H1 (cell line): ENCODE results near the gene TMPRSS3. TPM values are rescaled to one million over a fixed set of nuclear protein-coding genes. Genes with fewer than 3 reads are reported as not detected.
A peak's percentile ranks its signal among the peaks of the same experiment; 100 is the strongest.

Experiments used
- CTCF ChIA-PET: fragments of 300-600 bp; sonication (Branson Sonifier 250); formaldehyde crosslinking; loops from one replicate; lab custom pipeline; 2021; ENCODE audit not compliant: partially characterized antibody; lab: Charles Lee
- POLR2A ChIA-PET: fragments of 300-600 bp; sonication (Branson Sonifier 250); formaldehyde crosslinking; loops from one replicate; lab custom pipeline; 2021; ENCODE audit warnings: inconsistent platforms; ENCODE audit not compliant: partially characterized antibody; lab: Charles Lee
- DNase-seq, 2 experiments: peaks; one replicate each; pipeline versions ENCODE4 v3.0.0 to v3.0.0-alpha.2; 2010 to 2022; ENCODE audit warnings: low spot score in 2 of 2, low read depth in 1 of 2, mixed read lengths in 1 of 2
- FAIRE-seq: peaks from 2 replicates; lab custom pipeline; 2011; peaks lifted over from hg19 to GRCh38; lab: Jason Lieb, UNC
- H2AFZ ChIP-seq: 2 replicates; pipeline ENCODE4 v1.8.1; 2012; ENCODE audit warnings: low read length, inconsistent platforms
- H2AK5ac ChIP-seq: 2 replicates; pipeline ENCODE4 v1.6.1; 2013; ENCODE audit warnings: low read depth, low read length
- H2BK120ac ChIP-seq: replicated peaks from 2 replicates; pipeline ENCODE3; 2013; ENCODE audit warnings: low read depth, low read length, inconsistent platforms
- H2BK12ac ChIP-seq: 2 replicates; pipeline ENCODE4 v1.6.1; 2013; ENCODE audit warnings: low read depth, low read length
- H2BK15ac ChIP-seq: 2 replicates; pipeline ENCODE4 v1.6.1; 2013; ENCODE audit warnings: low read length
- H2BK20ac ChIP-seq: 2 replicates; pipeline ENCODE4 v1.6.1; 2013; ENCODE audit warnings: low read length
- H2BK5ac ChIP-seq: 2 replicates; pipeline ENCODE4 v1.6.1; 2013; ENCODE audit warnings: low read depth, low read length
- H3K14ac ChIP-seq: 2 replicates; pipeline ENCODE4 v1.6.1; 2013; ENCODE audit warnings: inconsistent platforms; ENCODE audit not compliant: insufficient read length
- H3K18ac ChIP-seq: 2 replicates; pipeline ENCODE4 v1.6.1; 2013; ENCODE audit warnings: low read length; ENCODE audit errors: extremely low read depth
- H3K23ac ChIP-seq: 2 replicates; pipeline ENCODE4 v1.6.1; 2013; ENCODE audit warnings: inconsistent platforms; ENCODE audit not compliant: insufficient read length
- H3K23me2 ChIP-seq: 2 replicates; pipeline ENCODE4 v1.6.1; 2013; ENCODE audit warnings: low read depth, low read length
- H3K27ac ChIP-seq: 2 replicates; pipeline ENCODE4 v1.6.1; 2011; ENCODE audit warnings: low read depth, low read length, inconsistent platforms
- H3K27me3 ChIP-seq, 4 experiments: replicated peaks in 1 of 4; 1 replicate in 1 of 4; 2 replicates in 3 of 4; pipeline versions ENCODE4 v1.6.1 to v1.8.1; 2011 to 2013; ENCODE audit warnings: low read length in 3 of 4, mild to moderate bottlenecking in 3 of 4, inconsistent platforms in 2 of 4, mixed read lengths in 2 of 4, moderate library complexity in 1 of 4; ENCODE audit not compliant: control insufficient read depth in 3 of 4, insufficient read depth in 3 of 4; ENCODE audit errors: extremely low read depth in 1 of 4
- H3K36me3 ChIP-seq, 4 experiments: 2 replicates each; pipeline versions ENCODE4 v1.6.1 to v1.8.1; 2011 to 2013; ENCODE audit warnings: mild to moderate bottlenecking in 4 of 4, low read length in 3 of 4, moderate library complexity in 2 of 4, control low read depth in 1 of 4, inconsistent platforms in 1 of 4; ENCODE audit not compliant: insufficient read depth in 4 of 4, control insufficient read depth in 2 of 4
- H3K4ac ChIP-seq: replicated peaks from 2 replicates; pipeline ENCODE3; 2013; ENCODE audit warnings: low read length, low read depth, mixed read lengths, inconsistent platforms; ENCODE audit not compliant: insufficient read length
- H3K4me1 ChIP-seq, 4 experiments: replicated peaks in 1 of 4; 1 replicate in 1 of 4; 2 replicates in 3 of 4; pipeline versions ENCODE4 v1.6.1 to v1.8.1; 2011 to 2013; ENCODE audit warnings: low read length in 3 of 4, inconsistent platforms in 2 of 4, mixed read lengths in 1 of 4; ENCODE audit not compliant: insufficient read depth in 4 of 4, control insufficient read depth in 3 of 4
- H3K4me2 ChIP-seq, 2 experiments: 2 replicates each; pipeline versions ENCODE4 v1.6.1 to v1.8.1; 2011 to 2013; ENCODE audit warnings: low read depth in 2 of 2, low read length in 2 of 2, control low read depth in 1 of 2, inconsistent platforms in 1 of 2, mild to moderate bottlenecking in 1 of 2; ENCODE audit not compliant: insufficient read depth in 1 of 2
- H3K4me3 ChIP-seq, 4 experiments: fragments of 200-600, 300-600 bp in 1 of 4; sonication (generic), shearing (Covaris generic), sonication (Bioruptor Twin) in 1 of 4; 2 replicates each; pipeline versions ENCODE4 v1.5.1 to v1.8.1; 2011 to 2016; ENCODE audit warnings: low read length in 4 of 4, low read depth in 3 of 4, control low read depth in 2 of 4, inconsistent platforms in 2 of 4, mild to moderate bottlenecking in 2 of 4, mixed read lengths in 1 of 4, moderate library complexity in 1 of 4; ENCODE audit not compliant: insufficient read depth in 2 of 4; ENCODE audit errors: extremely low read depth in 1 of 4
- H3K56ac ChIP-seq: replicated peaks from 2 replicates; pipeline ENCODE3; 2013; ENCODE audit warnings: low read depth, mild to moderate bottlenecking, mixed read lengths, low read length, inconsistent platforms; ENCODE audit not compliant: insufficient read length
- H3K79me1 ChIP-seq: 2 replicates; pipeline ENCODE4 v1.6.1; 2013; ENCODE audit warnings: low read depth, low read length, control low read depth
- H3K79me2 ChIP-seq, 2 experiments: 2 replicates each; pipeline versions ENCODE4 v1.6.1 to v1.8.1; 2012 to 2013; ENCODE audit warnings: low read length in 2 of 2, mild to moderate bottlenecking in 2 of 2, inconsistent platforms in 1 of 2; ENCODE audit not compliant: insufficient read depth in 2 of 2, control insufficient read depth in 1 of 2
- H3K9ac ChIP-seq, 4 experiments: replicated peaks in 1 of 4; 1 replicate in 1 of 4; 2 replicates in 3 of 4; pipeline versions ENCODE4 v1.6.1 to v1.8.1; 2011 to 2013; ENCODE audit warnings: low read depth in 3 of 4, low read length in 3 of 4, control low read depth in 2 of 4, mild to moderate bottlenecking in 2 of 4, moderate library complexity in 2 of 4, inconsistent platforms in 1 of 4; ENCODE audit errors: extremely low read depth in 1 of 4
- H3K9me3 ChIP-seq, 2 experiments: 2 replicates each; pipeline versions ENCODE4 v1.6.1 to v1.8.1; 2012 to 2013; ENCODE audit warnings: mild to moderate bottlenecking in 2 of 2, moderate library complexity in 2 of 2, control low read depth in 1 of 2, inconsistent platforms in 1 of 2, low read depth in 1 of 2, low read length in 1 of 2, mixed read lengths in 1 of 2; ENCODE audit not compliant: insufficient read depth in 2 of 2
- H4K20me1 ChIP-seq, 2 experiments: replicated peaks in 1 of 2; 2 replicates each; pipeline versions ENCODE3 to v1.8.1; 2011 to 2013; ENCODE audit warnings: inconsistent platforms in 2 of 2, low read length in 2 of 2, mild to moderate bottlenecking in 1 of 2; ENCODE audit not compliant: insufficient read depth in 2 of 2, control insufficient read depth in 1 of 2
- H4K5ac ChIP-seq: 2 replicates; pipeline ENCODE4 v1.6.1; 2013; ENCODE audit warnings: low read length, low read depth, mixed read lengths, inconsistent platforms; ENCODE audit not compliant: insufficient read length
- H4K8ac ChIP-seq: 2 replicates; pipeline ENCODE4 v1.8.0; 2013; ENCODE audit warnings: mild to moderate bottlenecking, moderate library complexity, low read length, inconsistent platforms; ENCODE audit not compliant: insufficient read depth; ENCODE audit errors: extremely low read depth
- H4K91ac ChIP-seq: replicated peaks from 2 replicates; pipeline ENCODE3; 2013; ENCODE audit warnings: low read length, mixed read lengths, inconsistent platforms; ENCODE audit not compliant: insufficient read length
- BRCA1 ChIP-seq: IDR thresholded peaks from 2 replicates; pipeline ENCODE4 v1.6.1; 2012; ENCODE audit warnings: low read depth, low read length, improper control_type of control experiment
- CREB1 ChIP-seq: IDR thresholded peaks from 2 replicates; pipeline ENCODE4 v1.6.1; 2012; ENCODE audit warnings: inconsistent platforms
- MAX ChIP-seq: IDR thresholded peaks from 2 replicates; pipeline ENCODE4 v1.6.1; 2012; ENCODE audit warnings: inconsistent platforms
- RAD21 ChIP-seq, 2 experiments: IDR thresholded peaks in 1 of 2; conservative IDR thresholded peaks in 1 of 2; 2 replicates each; pipeline ENCODE4 v1.6.1; 2011; ENCODE audit warnings: low read depth in 2 of 2, low read length in 2 of 2, improper control_type of control experiment in 1 of 2, inconsistent platforms in 1 of 2, mild to moderate bottlenecking in 1 of 2, moderate library complexity in 1 of 2
- TAF1 ChIP-seq: IDR thresholded peaks from 2 replicates; pipeline ENCODE4 v1.6.1; 2011; ENCODE audit warnings: mild to moderate bottlenecking, low read depth, low read length
- ZNF274 ChIP-seq: IDR thresholded peaks from 2 replicates; pipeline ENCODE4 v1.7.0; 2012; ENCODE audit warnings: low read length, borderline replicate concordance; ENCODE audit errors: extremely low read depth
- WGBS, 2 experiments: shearing (Covaris generic) in 1 of 2; methylation state at CpG; one replicate each; pipeline versions ENCODE4 v1.1.6 to v1.1.7; 2013 to 2015; ENCODE audit warnings: low lambda C conversion rate in 2 of 2, mixed read lengths in 2 of 2, inconsistent platforms in 1 of 2, low coverage in 1 of 2, missing lambda C conversion rate in 1 of 2; ENCODE audit not compliant: insufficient replicate concordance in 2 of 2, insufficient coverage in 1 of 2, insufficient read length in 1 of 2; ENCODE audit errors: extremely low coverage in 1 of 2, missing lambda C conversion rate in 1 of 2; 5-methylcytosine and 5-hydroxymethylcytosine counted together
- polyA plus RNA-seq, 7 experiments: library from polyadenylated mRNA; depleted of rRNA in 3 of 7; stranded (reverse) in 5 of 7; unstranded in 2 of 7; fragments of >200 nt in 5 of 7; fragments of 200-250 nt in 2 of 7; gene quantifications; 1 replicate in 5 of 7; 2 replicates in 1 of 7; 4 replicates in 1 of 7; pipeline versions ENCODE4 v1.2.1 to v1.2.3, GENCODE V29; 2011 to 2013; ENCODE audit warnings: missing spikeins in 2 of 7, mixed read lengths in 2 of 7
- total RNA-seq: library from RNA; stranded (reverse); fragmentation: NEBNext Ultra II Directional; extraction: Animal tissue kit (Norgen Biotek cat#: 25700); gene quantifications from 2 replicates; pipeline ENCODE4 v1.2.1, GENCODE V29; 2021
- TF ChIP-seq, protein P1 (sequence below), 3 experiments: IDR thresholded peaks; 1 replicate in 2 of 3; 2 replicates in 1 of 3; pipeline versions ENCODE4 v1.5.1 to v1.6.1; 2011; ENCODE audit warnings: low read length in 3 of 3, mild to moderate bottlenecking in 3 of 3, inconsistent platforms in 2 of 3, low read depth in 1 of 3, moderate library complexity in 1 of 3; ENCODE audit not compliant: insufficient read depth in 1 of 3; ENCODE audit errors: control extremely low read depth in 1 of 3

TMPRSS3 gene
- total and polyA plus RNA-seq, 2 of the 8 experiments (the other 6 are each of a cell fraction or from before 2014, with no cell fraction given), result 0.38 TPM; not detected in 1

- Histone ChIP-seq H4K5ac (no peak overlapping the region), H2AFZ (peak overlapping the region; percentile 87), H3K4ac (no peak overlapping the region), H3K56ac (no peak overlapping the region), H4K20me1 (no peaks in the 10 kb centered on the region), H3K4me1 (peaks cover 0 to 13% (median 4%) of the 10 kb centered on the region in 4 experiments; a peak in 6 of 7 replicates), H4K8ac (peak overlapping the region; percentile 53; the same call in 1 of the 2 replicates), H2BK20ac (0 out of 2 replicates have a peak overlapping the region, but pooled peaks have one; percentile 57), H3K14ac (no peak overlapping the region), H3K79me1 (no peaks in the 10 kb centered on the region), H2AK5ac (no peak overlapping the region), H4K91ac (peak overlapping the region; percentile 29), H3K9ac (no peak overlapping the region), H3K79me2 (no peaks in the 10 kb centered on the region), H2BK15ac (no peak overlapping the region), H2BK12ac (peak overlapping the region; percentile 77; the same call in 1 of the 2 replicates), H2BK120ac (no peak overlapping the region), H3K18ac (peak overlapping the region; percentile 52; the same call in 1 of the 2 replicates), H3K23me2 (no peaks in the 10 kb centered on the region), H3K27ac (no peak overlapping the region), H3K9me3 (no peaks in the 10 kb centered on the region), H2BK5ac (peak overlapping the region; percentile 35; the same call in 1 of the 2 replicates), H3K4me3 (no peak overlapping the region), H3K27me3 (no peaks in the 10 kb centered on the region), H3K23ac (no peak overlapping the region), H3K4me2 (0 out of 4 replicates have a peak overlapping the region, but pooled peaks of 1 of the 2 experiments have one; percentile 1), H3K36me3 (no peaks in the 10 kb centered on the region)
- FAIRE-seq, result peak; percentile 93
- peak; percentile 54 to 89 for DNase-seq
- WGBS, 2 experiments, result 65% methylated on average over 23 of the region's 23 CpGs; no CpG with 5 or more reads in 1 of the 2 experiments
- peak; percentile 51; the same call in 1 of the 2 replicates for TF ChIP-seq MAX
- no peak for TF ChIP-seq ZNF274
- TF ChIP-seq BRCA1, result no peak
- TF ChIP-seq CREB1, result 0 out of 2 replicates have a peak, but pooled peaks have one; percentile 23
- TF ChIP-seq, protein P1, sequence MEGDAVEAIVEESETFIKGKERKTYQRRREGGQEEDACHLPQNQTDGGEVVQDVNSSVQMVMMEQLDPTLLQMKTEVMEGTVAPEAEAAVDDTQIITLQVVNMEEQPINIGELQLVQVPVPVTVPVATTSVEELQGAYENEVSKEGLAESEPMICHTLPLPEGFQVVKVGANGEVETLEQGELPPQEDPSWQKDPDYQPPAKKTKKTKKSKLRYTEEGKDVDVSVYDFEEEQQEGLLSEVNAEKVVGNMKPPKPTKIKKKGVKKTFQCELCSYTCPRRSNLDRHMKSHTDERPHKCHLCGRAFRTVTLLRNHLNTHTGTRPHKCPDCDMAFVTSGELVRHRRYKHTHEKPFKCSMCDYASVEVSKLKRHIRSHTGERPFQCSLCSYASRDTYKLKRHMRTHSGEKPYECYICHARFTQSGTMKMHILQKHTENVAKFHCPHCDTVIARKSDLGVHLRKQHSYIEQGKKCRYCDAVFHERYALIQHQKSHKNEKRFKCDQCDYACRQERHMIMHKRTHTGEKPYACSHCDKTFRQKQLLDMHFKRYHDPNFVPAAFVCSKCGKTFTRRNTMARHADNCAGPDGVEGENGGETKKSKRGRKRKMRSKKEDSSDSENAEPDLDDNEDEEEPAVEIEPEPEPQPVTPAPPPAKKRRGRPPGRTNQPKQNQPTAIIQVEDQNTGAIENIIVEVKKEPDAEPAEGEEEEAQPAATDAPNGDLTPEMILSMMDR (IDR thresholded peaks at IDR 0.05; ENCODE audit: control extremely low read depth in 1 of 3, insufficient read depth in 1 of 3, low read depth in 1 of 3, low read length in 3 of 3), result peak; percentile 86 to 94 (median 89)
- TF ChIP-seq TAF1, result 0 out of 2 replicates have a peak, but pooled peaks have one; percentile 35
- TF ChIP-seq RAD21 (IDR thresholded peaks at IDR 0.05 in 1 of 2, conservative IDR thresholded peaks at IDR 0.05 in 1 of 2; ENCODE audit: low read depth in 2 of 2, low read length in 2 of 2), result peak; percentile 71 to 77
- POLR2A ChIA-PET, result interaction anchor here (0.6 to 1.7 kb wide), 4 partner anchors 24 to 176 kb away, joined by 3 to 4 read pairs (median 3); no protein-coding TSS in a partner anchor
- CTCF ChIA-PET, result interaction anchor here (0.7 to 11.6 kb wide), 39 partner anchors 8 to 221 kb away, joined by 3 to 137 read pairs (median 5); partner anchors contain the start of genes TFF1, TFF3 and UBASH3A
Measured at GRCh38 chr21:42337830-42338728, 57.8 kb downstream of the TMPRSS3 start.
